H9 (cell line): ENCODE results near the gene EFCAB6. TPM values are rescaled to one million over a fixed set of nuclear protein-coding genes. Genes with fewer than 3 reads are reported as not detected.

Source experiments
- DNase-seq: peaks from one replicate; pipeline ENCODE4 v3.0.0-alpha.2; 2017
- H2AFZ ChIP-seq: one replicate; pipeline ENCODE4 v1.6.1; 2013; ENCODE audit warnings: mild to moderate bottlenecking, low read length, control low read depth, moderate library complexity
- H2AK5ac ChIP-seq: 2 replicates; pipeline ENCODE4 v1.6.1; 2013; ENCODE audit warnings: low read length, control low read depth, mixed read lengths; ENCODE audit not compliant: insufficient read length
- H2BK120ac ChIP-seq: one replicate; pipeline ENCODE4 v1.6.1; 2013; ENCODE audit warnings: low read depth, mild to moderate bottlenecking, low read length, control low read depth, inconsistent platforms; ENCODE audit not compliant: poor library complexity, severe bottlenecking
- H2BK12ac ChIP-seq: 2 replicates; pipeline ENCODE4 v1.6.1; 2013; ENCODE audit warnings: low read length, control low read depth, mixed read lengths, low read depth; ENCODE audit not compliant: insufficient read length
- H2BK15ac ChIP-seq: 2 replicates; pipeline ENCODE4 v1.6.1; 2013; ENCODE audit warnings: low read depth, low read length, control low read depth
- H2BK20ac ChIP-seq: one replicate; pipeline ENCODE4 v1.6.1; 2013; ENCODE audit warnings: low read depth, mild to moderate bottlenecking, low read length, control low read depth, inconsistent platforms; ENCODE audit not compliant: poor library complexity, severe bottlenecking
- H2BK5ac ChIP-seq: 2 replicates; pipeline ENCODE4 v1.6.1; 2013; ENCODE audit warnings: low read length, control low read depth, mixed read lengths; ENCODE audit not compliant: insufficient read length
- H3K14ac ChIP-seq: 2 replicates; pipeline ENCODE4 v1.6.1; 2013; ENCODE audit warnings: low read length, control low read depth; ENCODE audit not compliant: insufficient read depth
- H3K18ac ChIP-seq: 2 replicates; pipeline ENCODE4 v1.6.1; 2013; ENCODE audit warnings: low read depth, mild to moderate bottlenecking, mixed read lengths, low read length, control low read depth; ENCODE audit not compliant: insufficient read length
- H3K23ac ChIP-seq: 2 replicates; pipeline ENCODE4 v1.6.1; 2013; ENCODE audit warnings: low read length, control low read depth, mixed read lengths, low read depth; ENCODE audit not compliant: insufficient read length
- H3K23me2 ChIP-seq: 2 replicates; pipeline ENCODE4 v1.6.1; 2013; ENCODE audit warnings: low read depth, mild to moderate bottlenecking, mixed read lengths, low read length, control low read depth; ENCODE audit not compliant: insufficient read length, poor library complexity, severe bottlenecking
- H3K27ac ChIP-seq: 2 replicates; pipeline ENCODE4 v1.5.1; 2013; ENCODE audit warnings: low read length, control low read depth, mixed read lengths, low read depth; ENCODE audit not compliant: insufficient read length
- H3K27me3 ChIP-seq: 2 replicates; pipeline ENCODE4 v1.6.1; 2013; ENCODE audit warnings: low read length, control low read depth, inconsistent platforms; ENCODE audit not compliant: insufficient read depth
- H3K4ac ChIP-seq: 2 replicates; pipeline ENCODE4 v1.6.1; 2013; ENCODE audit warnings: low read depth, mild to moderate bottlenecking, control low read depth, inconsistent platforms, low read length, moderate library complexity
- H3K4me1 ChIP-seq: 2 replicates; pipeline ENCODE4 v1.6.1; 2013; ENCODE audit warnings: low read length, control low read depth, inconsistent platforms; ENCODE audit not compliant: insufficient read depth
- H3K4me2 ChIP-seq: 2 replicates; pipeline ENCODE4 v1.6.1; 2013; ENCODE audit warnings: low read length, control low read depth, mixed read lengths; ENCODE audit not compliant: insufficient read length, insufficient read depth
- H3K56ac ChIP-seq: 2 replicates; pipeline ENCODE4 v1.6.1; 2013; ENCODE audit warnings: low read depth, mild to moderate bottlenecking, mixed read lengths, low read length, control low read depth; ENCODE audit not compliant: insufficient read length
- H3K79me1 ChIP-seq: 2 replicates; pipeline ENCODE4 v1.6.1; 2013; ENCODE audit warnings: low read depth, mild to moderate bottlenecking, moderate library complexity, low read length, control low read depth, inconsistent platforms; ENCODE audit not compliant: insufficient read depth, poor library complexity, severe bottlenecking
- H3K79me2 ChIP-seq: 2 replicates; pipeline ENCODE4 v1.6.1; 2013; ENCODE audit warnings: low read length, control low read depth, inconsistent platforms; ENCODE audit not compliant: insufficient read depth
- H3K9ac ChIP-seq: 2 replicates; pipeline ENCODE4 v1.6.1; 2013; ENCODE audit warnings: low read length, control low read depth, mixed read lengths; ENCODE audit not compliant: insufficient read length; ENCODE audit errors: extremely low read depth
- H3K9me3 ChIP-seq: one replicate; pipeline ENCODE4 v1.6.1; 2013; ENCODE audit warnings: low read depth, low read length, inconsistent platforms; ENCODE audit not compliant: control insufficient read depth
- H3T11ph ChIP-seq: one replicate; pipeline ENCODE4 v1.6.1; 2013; ENCODE audit warnings: mild to moderate bottlenecking, low read length, control low read depth, inconsistent platforms
- H4K20me1 ChIP-seq: one replicate; pipeline ENCODE4 v1.6.1; 2013; ENCODE audit not compliant: control insufficient read depth, insufficient read length, insufficient read depth
- H4K5ac ChIP-seq: 2 replicates; pipeline ENCODE4 v1.6.1; 2013; ENCODE audit warnings: low read depth, mild to moderate bottlenecking, mixed read lengths, low read length, control low read depth; ENCODE audit not compliant: insufficient read length
- H4K8ac ChIP-seq: replicated peaks from 2 replicates; pipeline ENCODE4 v1.6.1; 2013; ENCODE audit warnings: low read length, control low read depth, mixed read lengths, low read depth; ENCODE audit not compliant: insufficient read length
- H4K91ac ChIP-seq: 2 replicates; pipeline ENCODE4 v1.6.1; 2013; ENCODE audit warnings: low read depth, mild to moderate bottlenecking, moderate library complexity, mixed read lengths, low read length, control low read depth; ENCODE audit not compliant: insufficient read length
- H3K27ac Mint-ChIP-seq, 3 experiments: 2 replicates in 2 of 3; 3 replicates in 1 of 3; pipeline ENCODE4 v1.8.0; 2020 to 2021; ENCODE audit warnings: mixed read lengths in 3 of 3, mild to moderate bottlenecking in 1 of 3, moderate library complexity in 1 of 3
- H3K27me3 Mint-ChIP-seq: 2 replicates; pipeline ENCODE4 v1.8.0; 2021; ENCODE audit warnings: low read depth, mild to moderate bottlenecking, moderate library complexity, mixed read lengths
- H3K36me3 Mint-ChIP-seq, 3 experiments: 2 replicates in 2 of 3; 3 replicates in 1 of 3; pipeline ENCODE4 v1.8.0; 2020 to 2021; ENCODE audit warnings: low read depth in 3 of 3, mixed read lengths in 3 of 3; ENCODE audit not compliant: insufficient read depth in 1 of 3
- H3K4me1 Mint-ChIP-seq, 2 experiments: 2 replicates each; pipeline ENCODE4 v1.8.0; 2020; ENCODE audit warnings: mixed read lengths in 2 of 2
- H3K4me3 Mint-ChIP-seq, 2 experiments: 2 replicates in 1 of 2; 3 replicates in 1 of 2; pipeline ENCODE4 v1.8.0; 2020 to 2021; ENCODE audit warnings: mild to moderate bottlenecking in 2 of 2, mixed read lengths in 2 of 2, moderate library complexity in 1 of 2
- H3K9me3 Mint-ChIP-seq, 2 experiments: 2 replicates in 1 of 2; 3 replicates in 1 of 2; pipeline ENCODE4 v1.8.0; 2020; ENCODE audit warnings: mild to moderate bottlenecking in 2 of 2, mixed read lengths in 2 of 2, moderate library complexity in 1 of 2
- WGBS: extraction: QIAGEN DNeasy Blood & Tissue Kit; methylation state at CpG from one replicate; pipeline ENCODE4 v1.1.7; 2013; ENCODE audit warnings: missing lambda C conversion rate, low lambda C conversion rate, mixed read lengths; ENCODE audit not compliant: insufficient read length; ENCODE audit errors: extremely low coverage; 5-methylcytosine and 5-hydroxymethylcytosine counted together
- total RNA-seq: library from RNA; stranded (reverse); gene quantifications from 2 replicates; pipeline ENCODE4 v1.2.1, GENCODE V29; 2021
- TF ChIP-seq, protein P1 (sequence below): fragments of 200-600 bp; sonication (generic); conservative IDR thresholded peaks from 3 replicates; pipeline ENCODE4 v1.8.0; 2021; ENCODE audit warnings: antibody characterized with exemption, mild to moderate bottlenecking

EFCAB6 gene
- total RNA-seq, 1 experiment from 2014 or later: 0.31 TPM

DNA sequence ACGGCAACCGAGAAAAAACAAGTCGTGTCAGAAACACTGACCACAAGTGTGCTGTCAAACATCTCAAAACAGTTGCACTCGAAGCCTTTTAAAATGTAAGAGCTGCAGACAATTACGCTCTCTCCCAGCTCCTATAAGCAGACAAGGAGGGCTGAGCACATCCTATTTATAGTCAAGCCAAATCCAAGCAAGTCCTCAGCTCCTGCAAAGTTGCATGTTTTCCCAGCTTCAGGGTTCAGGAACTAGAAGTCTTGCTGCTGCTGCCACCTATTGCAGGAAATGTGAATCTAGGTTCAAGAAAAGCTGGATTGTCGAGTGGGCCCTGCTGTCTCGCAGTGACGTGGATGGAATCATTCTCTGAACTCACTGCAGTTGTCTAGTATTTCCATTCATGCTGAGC is 15.5 kb downstream of the EFCAB6 start:
- no peak overlapping the region for H3K4ac ChIP-seq
- no peak overlapping the region for H3K14ac ChIP-seq
- peaks cover 5% of the 10 kb centered on the region for H3K27me3 Mint-ChIP-seq
- H4K91ac ChIP-seq: no peak overlapping the region
- WGBS: no CpG with 5 or more reads among the region's 8 CpGs
- no peaks in the 10 kb centered on the region for H3K79me1 ChIP-seq
- H2BK12ac ChIP-seq: no peak overlapping the region
- H3K4me2 ChIP-seq: no peak overlapping the region
- H3K36me3 Mint-ChIP-seq: no peaks in the 10 kb centered on the region; a peak in 1 of 7 replicates
- no peak overlapping the region for H4K5ac ChIP-seq
- H3K4me1 Mint-ChIP-seq: peaks cover 0 to 3% of the 10 kb centered on the region in 2 experiments; a peak in 1 of 4 replicates
- H3K9me3 ChIP-seq: no peaks in the 10 kb centered on the region
- no peak overlapping the region for H2BK15ac ChIP-seq
- H3K18ac ChIP-seq: no peak overlapping the region
- H3T11ph ChIP-seq: no peak overlapping the region
- H2BK120ac ChIP-seq: no peak overlapping the region
- H2AFZ ChIP-seq: no peak overlapping the region
- DNase-seq: no peak
- H3K79me2 ChIP-seq: no peaks in the 10 kb centered on the region
- no peak overlapping the region for H3K27ac ChIP-seq
- H3K9me3 Mint-ChIP-seq: peaks cover 3 to 4% of the 10 kb centered on the region in 2 experiments; a peak in 4 of 5 replicates
- no peak overlapping the region for H3K27ac Mint-ChIP-seq
- no peak overlapping the region for H2AK5ac ChIP-seq
- no peaks in the 10 kb centered on the region for H3K27me3 ChIP-seq
- H3K56ac ChIP-seq: no peak overlapping the region
- TF ChIP-seq, protein P1, sequence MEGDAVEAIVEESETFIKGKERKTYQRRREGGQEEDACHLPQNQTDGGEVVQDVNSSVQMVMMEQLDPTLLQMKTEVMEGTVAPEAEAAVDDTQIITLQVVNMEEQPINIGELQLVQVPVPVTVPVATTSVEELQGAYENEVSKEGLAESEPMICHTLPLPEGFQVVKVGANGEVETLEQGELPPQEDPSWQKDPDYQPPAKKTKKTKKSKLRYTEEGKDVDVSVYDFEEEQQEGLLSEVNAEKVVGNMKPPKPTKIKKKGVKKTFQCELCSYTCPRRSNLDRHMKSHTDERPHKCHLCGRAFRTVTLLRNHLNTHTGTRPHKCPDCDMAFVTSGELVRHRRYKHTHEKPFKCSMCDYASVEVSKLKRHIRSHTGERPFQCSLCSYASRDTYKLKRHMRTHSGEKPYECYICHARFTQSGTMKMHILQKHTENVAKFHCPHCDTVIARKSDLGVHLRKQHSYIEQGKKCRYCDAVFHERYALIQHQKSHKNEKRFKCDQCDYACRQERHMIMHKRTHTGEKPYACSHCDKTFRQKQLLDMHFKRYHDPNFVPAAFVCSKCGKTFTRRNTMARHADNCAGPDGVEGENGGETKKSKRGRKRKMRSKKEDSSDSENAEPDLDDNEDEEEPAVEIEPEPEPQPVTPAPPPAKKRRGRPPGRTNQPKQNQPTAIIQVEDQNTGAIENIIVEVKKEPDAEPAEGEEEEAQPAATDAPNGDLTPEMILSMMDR: peak; percentile 63
- H3K9ac ChIP-seq: no peak overlapping the region
- peaks cover 3% of the 10 kb centered on the region for H3K23me2 ChIP-seq
- no peak overlapping the region for H2BK5ac ChIP-seq
- H4K8ac ChIP-seq: no peak overlapping the region
- no peaks in the 10 kb centered on the region for H4K20me1 ChIP-seq
- peaks cover 2% of the 10 kb centered on the region; the same call in 1 of the 2 replicates for H3K4me1 ChIP-seq
- no peak overlapping the region for H3K4me3 Mint-ChIP-seq
- H2BK20ac ChIP-seq: no peak overlapping the region
- H3K23ac ChIP-seq: no peak overlapping the region
